GM04504 (cell line): Measurements from ENCODE around the gene G6PC3.
A peak's percentile ranks its signal among the peaks of the same experiment; 100 is the strongest.
"Not testable (repeated sequence)": the region's sequence is repeated elsewhere in the genome, so short reads cannot be mapped to it uniquely, and the experiment has no call there.

Experiments used
- DNase-seq: peaks from one replicate; pipeline ENCODE4 v3.0.0-alpha.2; 2012; ENCODE audit warnings: low read depth

The G6PC3 gene

DNA sequence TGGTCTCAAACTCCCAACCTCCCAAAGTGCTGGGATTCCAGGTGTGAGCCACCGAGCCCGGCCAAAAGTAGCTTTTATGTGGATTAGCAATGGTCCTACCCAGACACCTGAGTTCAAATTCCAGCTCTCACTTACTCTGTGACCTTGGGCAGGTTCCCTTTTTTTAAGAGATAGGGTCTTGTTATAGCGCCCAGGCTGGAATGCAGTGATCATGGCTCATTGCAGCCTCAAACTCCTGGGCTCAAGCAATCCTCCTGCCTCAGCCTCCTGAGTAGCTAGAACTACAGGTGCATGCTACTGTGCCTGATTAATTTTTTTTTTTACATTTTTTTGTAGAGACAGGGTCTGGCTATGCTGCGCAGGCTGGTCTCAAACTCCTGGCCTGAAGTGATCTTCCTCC lies 36.3 kb downstream of the G6PC3 start:
- no peak for DNase-seq

- DNase-seq, result peak; percentile 94
Observed at GRCh38 chr17:44108440-44109311, 38.1 kb downstream of the G6PC3 start.

GRCh38 chr17:44109312-44109630 lies 38.7 kb downstream of the G6PC3 start:
- DNase-seq, result no peak

GRCh38 chr17:44110011-44110686 lies 39.6 kb downstream of the G6PC3 start:
- no peak for DNase-seq

DNA sequence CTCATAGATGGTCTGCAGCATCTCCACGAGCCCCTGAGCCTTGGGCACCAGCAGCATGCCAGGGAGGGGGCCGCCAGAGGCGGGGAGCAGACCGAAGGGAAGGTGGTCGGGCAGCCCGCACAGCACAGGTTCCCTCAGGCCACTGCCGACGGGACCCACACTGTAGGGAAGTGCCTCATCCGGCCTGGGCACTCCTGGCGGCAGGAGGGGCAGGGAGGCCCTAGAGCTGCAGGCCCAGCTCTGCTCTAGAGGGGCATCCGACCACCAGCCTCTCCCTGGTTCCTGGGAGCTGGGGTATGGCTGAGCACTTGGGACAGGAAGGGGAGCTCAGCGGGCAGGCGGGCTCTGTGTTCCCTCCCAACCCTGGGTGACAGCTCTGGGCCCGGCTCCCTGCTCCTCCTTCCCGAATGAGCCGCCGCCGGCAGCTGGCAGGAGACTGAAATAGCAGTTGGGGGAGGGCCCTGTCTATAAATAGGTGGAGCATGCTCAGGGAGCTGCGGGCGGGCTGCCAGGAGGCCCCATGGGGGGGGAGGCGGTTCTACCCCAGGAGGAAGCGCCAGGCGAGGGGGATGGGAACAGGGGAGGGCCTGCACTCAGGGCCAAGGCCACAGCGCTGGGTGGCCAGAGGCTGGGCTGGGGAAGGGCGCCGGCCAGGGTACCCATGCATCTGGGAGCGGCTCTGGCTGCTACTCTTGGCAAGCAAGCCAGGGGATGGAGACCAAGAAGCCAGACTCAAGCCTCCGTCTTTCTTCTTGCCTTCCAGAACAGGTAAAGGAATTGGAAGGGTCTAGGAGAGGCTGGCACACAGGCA lies 40.5 kb downstream of the G6PC3 start:
- peak; percentile 87 for DNase-seq

DNA sequence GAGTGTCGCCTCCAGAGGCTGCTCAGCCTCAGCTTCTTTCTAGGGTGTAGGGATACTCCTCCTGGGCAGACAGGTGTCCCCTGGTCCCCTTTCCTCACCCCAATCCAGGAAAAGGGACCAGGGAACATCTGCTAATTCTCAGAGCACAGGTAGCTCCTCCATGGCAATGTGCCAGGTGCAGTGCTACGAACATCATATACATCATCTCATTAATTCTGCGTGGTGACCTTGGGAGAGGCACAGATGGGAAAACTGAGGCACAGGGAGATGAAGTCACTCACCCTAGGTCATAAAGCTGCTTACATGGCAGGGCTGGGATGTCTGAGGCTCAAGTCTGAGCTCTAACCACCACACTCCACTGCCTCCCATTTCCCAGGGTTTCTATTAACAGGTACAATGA lies 41.2 kb downstream of the G6PC3 start:
- no peak for DNase-seq

GRCh38 chr17:44112284-44113280 lies 42.0 kb downstream of the G6PC3 start:
- no peak for DNase-seq

GRCh38 chr17:44113382-44113781 lies 42.8 kb downstream of the G6PC3 start:
- no peak for DNase-seq

- DNase-seq, result no peak
Observed at GRCh38 chr17:44113868-44114840, 43.6 kb downstream of the G6PC3 start.

- no peak for DNase-seq
Observed at GRCh38 chr17:44115585-44116415, 45.3 kb downstream of the G6PC3 start.

GRCh38 chr17:44117351-44117750 lies 46.8 kb downstream of the G6PC3 start:
- no peak for DNase-seq

GRCh38 chr17:44118427-44119050 lies 48.0 kb downstream of the G6PC3 start:
- no peak for DNase-seq

GRCh38 chr17:44119062-44119461 lies 48.5 kb downstream of the G6PC3 start:
- DNase-seq, result no peak

- DNase-seq, result no peak
Observed at GRCh38 chr17:44119798-44120197, 49.3 kb downstream of the G6PC3 start.

GRCh38 chr17:44120281-44120680 lies 49.7 kb downstream of the G6PC3 start:
- DNase-seq, result not testable (repeated sequence)

DNA sequence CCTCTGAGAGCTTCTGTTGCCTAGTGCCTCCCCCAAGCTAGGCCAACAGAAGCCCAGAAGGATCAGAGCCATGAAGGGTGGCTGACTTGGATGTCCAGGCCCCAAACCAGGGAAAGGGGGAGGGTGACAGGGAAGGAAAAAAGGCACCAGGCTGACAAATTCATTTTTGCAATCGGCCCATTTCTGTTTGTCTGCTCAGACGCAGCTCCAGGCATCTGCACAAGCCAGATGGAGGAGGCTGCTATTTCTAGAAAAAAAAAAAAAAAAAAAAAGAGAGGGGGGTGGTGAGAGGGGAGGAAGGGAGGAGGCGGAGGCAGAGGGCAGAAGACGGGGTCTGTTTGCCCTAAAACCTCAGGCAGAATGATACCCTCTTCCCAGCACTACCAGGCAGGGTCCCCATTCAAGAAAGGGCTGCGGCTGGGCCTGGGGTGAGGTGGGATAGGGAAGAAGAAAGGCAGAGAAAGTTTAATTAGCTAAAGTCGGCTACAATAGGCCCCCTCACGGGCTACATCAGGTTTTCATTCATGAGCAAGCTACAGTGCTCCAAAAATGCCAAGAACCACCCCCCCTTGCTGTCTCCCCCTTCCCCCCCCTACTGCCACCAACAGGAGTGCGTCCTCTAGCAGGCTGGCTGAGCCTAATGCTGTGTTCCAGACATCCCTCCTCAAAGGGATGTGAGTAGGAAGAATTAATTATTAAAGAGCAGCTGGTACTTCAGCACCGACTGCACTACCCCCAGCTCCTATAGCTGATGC lies 50.5 kb downstream of the G6PC3 start:
- DNase-seq, result no peak

DNA sequence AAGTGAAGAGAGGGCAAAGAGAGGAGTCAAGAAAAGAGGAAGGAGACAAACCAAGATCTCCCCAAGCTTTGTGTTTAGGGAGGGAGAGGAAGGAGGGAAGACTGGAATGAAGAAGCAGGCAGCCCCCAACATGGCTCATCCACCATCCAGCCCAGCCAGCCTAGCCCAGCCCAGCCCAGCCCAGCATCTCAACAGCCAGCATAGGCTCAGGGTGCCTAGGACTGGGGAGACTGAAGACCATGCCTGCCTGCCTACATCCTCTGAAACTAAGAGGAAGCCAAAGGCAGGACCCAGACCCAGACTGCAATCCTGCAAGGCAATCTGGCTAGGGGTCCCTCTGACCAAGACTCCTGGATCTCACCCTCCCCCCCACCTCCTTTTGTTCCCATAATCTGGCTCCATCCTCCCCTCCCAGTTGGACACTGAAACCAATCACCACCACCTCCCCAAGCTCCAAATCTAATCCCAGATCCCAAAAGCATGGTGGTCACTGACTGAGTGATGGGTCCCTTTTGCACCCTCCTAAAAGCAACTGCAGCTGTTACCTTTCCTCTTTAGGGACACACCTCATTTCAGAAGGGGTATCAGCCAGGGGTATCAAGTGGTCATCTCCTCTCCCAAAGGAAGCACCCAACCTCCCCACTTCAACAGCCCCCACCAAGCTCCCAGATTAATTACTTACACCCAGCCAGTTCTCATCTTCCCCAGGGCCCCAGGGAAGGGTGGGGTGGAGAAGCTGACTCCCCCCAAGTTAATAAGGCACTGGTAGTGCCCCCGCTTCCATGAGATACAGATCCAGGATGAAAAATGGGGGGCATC lies 51.7 kb downstream of the G6PC3 start:
- DNase-seq, result no peak
